ENCODE measurements around the gene S100A12.

S100A12 gene

GRCh38 chr1:153396461-153396860 is 21.0 kb upstream of the S100A12 start:
- no peak for DNase-seq

GRCh38 chr1:153395776-153396175 is 20.4 kb upstream of the S100A12 start:
- no peak for DNase-seq

- no peak for DNase-seq
Measured at GRCh38 chr1:153395136-153395685, 19.8 kb upstream of the S100A12 start.

- no peak for DNase-seq
Measured at GRCh38 chr1:153394391-153394790, 19.0 kb upstream of the S100A12 start.

- no peak for DNase-seq
Measured at GRCh38 chr1:153393926-153394325, 18.5 kb upstream of the S100A12 start.

GRCh38 chr1:153392822-153393221 is 17.4 kb upstream of the S100A12 start:
- no peak for DNase-seq

- DNase-seq: no peak
Measured at GRCh38 chr1:153392258-153392657, 16.8 kb upstream of the S100A12 start.

- DNase-seq: peak; percentile 18
Measured at GRCh38 chr1:153390938-153391710, 15.7 kb upstream of the S100A12 start, which contains the start of gene S100A8. TSS of gene S100A8 (minus strand) at chr1:153391073. CDS start at chr1:153390535, 538 bp downstream.

- no peak for DNase-seq
Measured at GRCh38 chr1:153389973-153390879, 14.8 kb upstream of the S100A12 start.

GRCh38 chr1:153389401-153389800 is 14.0 kb upstream of the S100A12 start:
- DNase-seq: no peak

- no peak for DNase-seq
Measured at GRCh38 chr1:153387785-153388184, 12.4 kb upstream of the S100A12 start.

- no peak for DNase-seq
Measured at GRCh38 chr1:153387001-153387400, 11.6 kb upstream of the S100A12 start.

GRCh38 chr1:153386500-153386901 is 11.1 kb upstream of the S100A12 start:
- no peak for DNase-seq

GRCh38 chr1:153384958-153385580 is 9.6 kb upstream of the S100A12 start:
- no peak for DNase-seq

GRCh38 chr1:153380711-153381110 is 5.3 kb upstream of the S100A12 start:
- no peak for DNase-seq

GRCh38 chr1:153379591-153379990 is 4.2 kb upstream of the S100A12 start:
- DNase-seq: no peak

GRCh38 chr1:153374071-153374470 is 1.4 kb downstream of the S100A12 start:
- no peak for DNase-seq

- DNase-seq: no peak
Measured at GRCh38 chr1:153372571-153372970, 2.9 kb downstream of the S100A12 start.

GRCh38 chr1:153371231-153371630 is 4.2 kb downstream of the S100A12 start:
- no peak for DNase-seq

- DNase-seq: no peak
Measured at GRCh38 chr1:153370146-153370545, 5.3 kb downstream of the S100A12 start.

- DNase-seq: no peak
Measured at GRCh38 chr1:153368495-153368894, 6.9 kb downstream of the S100A12 start.

- no peak for DNase-seq
Measured at GRCh38 chr1:153367090-153367489, 8.3 kb downstream of the S100A12 start.

- no peak for DNase-seq
Measured at GRCh38 chr1:153366261-153366660, 9.2 kb downstream of the S100A12 start.
